Kidney tubule cell (primary cell): ENCODE results near the gene THUMPD3.

Source experiments
- DNase-seq: peaks from one replicate; pipeline ENCODE4 v3.0.0-alpha.2; 2018; ENCODE audit warnings: low spot score

THUMPD3 gene, protein sequence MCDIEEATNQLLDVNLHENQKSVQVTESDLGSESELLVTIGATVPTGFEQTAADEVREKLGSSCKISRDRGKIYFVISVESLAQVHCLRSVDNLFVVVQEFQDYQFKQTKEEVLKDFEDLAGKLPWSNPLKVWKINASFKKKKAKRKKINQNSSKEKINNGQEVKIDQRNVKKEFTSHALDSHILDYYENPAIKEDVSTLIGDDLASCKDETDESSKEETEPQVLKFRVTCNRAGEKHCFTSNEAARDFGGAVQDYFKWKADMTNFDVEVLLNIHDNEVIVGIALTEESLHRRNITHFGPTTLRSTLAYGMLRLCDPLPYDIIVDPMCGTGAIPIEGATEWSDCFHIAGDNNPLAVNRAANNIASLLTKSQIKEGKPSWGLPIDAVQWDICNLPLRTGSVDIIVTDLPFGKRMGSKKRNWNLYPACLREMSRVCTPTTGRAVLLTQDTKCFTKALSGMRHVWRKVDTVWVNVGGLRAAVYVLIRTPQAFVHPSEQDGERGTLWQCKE

DNA sequence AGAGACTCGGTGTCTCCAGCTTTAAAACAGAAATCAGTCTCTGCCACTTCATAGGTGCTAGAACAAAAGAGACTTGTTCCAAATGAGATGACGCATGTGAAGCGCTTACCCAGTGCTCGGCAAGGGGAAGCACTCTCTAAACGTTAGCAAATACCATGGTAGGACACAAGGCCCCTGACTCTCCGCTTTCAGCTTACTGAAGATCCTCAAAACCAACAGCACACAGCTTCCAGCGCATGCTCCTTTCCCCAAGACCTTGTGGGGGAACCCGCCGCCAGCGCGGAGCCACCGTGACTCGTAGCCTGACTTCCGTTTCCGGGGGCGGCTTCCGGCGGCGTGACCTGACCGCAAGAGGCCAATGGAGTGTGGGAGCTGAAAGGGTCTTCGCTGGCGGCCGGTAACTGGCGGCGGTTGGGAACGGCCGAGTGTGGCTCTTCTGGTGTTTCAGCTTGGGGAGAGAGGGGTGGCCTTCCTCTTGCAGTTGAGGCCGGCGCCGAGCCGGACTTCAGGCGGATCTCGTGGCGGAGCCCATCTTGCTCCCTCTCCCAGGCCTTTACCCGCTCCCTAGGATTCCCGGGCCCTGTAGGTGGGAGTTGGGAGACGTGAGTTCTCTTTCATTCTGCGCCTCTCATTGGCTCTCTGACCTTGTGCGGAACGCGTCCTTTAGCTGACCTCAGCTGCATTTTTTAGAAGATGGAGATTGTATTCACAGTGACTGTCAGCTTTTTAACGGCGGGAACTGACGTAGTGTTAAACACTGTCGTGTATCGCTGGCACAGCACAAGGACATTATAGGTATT is at the start of gene THUMPD3:
TSS of gene THUMPD3 (plus strand) at position 324 of the 800 bp plus-strand sequence. CDS start 2,015 bp downstream, outside the sequence.
- peak; percentile 92 for DNase-seq

DNA sequence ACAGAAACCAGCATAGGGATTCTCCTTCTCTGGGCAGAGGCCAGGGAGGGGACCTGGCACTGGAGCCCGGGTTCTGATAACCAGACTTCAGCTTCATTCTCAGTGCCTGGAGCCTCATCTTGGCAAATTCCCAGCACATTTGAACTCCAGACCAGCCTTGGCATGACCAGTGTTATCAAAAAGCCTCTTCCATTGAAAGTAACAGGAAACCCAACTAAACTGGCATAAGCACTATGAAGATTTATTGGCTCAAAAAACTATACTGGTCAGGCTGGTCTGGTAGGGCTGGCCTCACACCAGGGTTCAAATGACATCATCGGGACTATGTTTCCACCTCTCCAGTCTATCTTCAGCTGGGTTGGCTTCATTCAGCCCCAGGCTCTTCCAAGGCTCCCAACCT is 48.1 kb upstream of the THUMPD3 start:
- no peak for DNase-seq

DNA sequence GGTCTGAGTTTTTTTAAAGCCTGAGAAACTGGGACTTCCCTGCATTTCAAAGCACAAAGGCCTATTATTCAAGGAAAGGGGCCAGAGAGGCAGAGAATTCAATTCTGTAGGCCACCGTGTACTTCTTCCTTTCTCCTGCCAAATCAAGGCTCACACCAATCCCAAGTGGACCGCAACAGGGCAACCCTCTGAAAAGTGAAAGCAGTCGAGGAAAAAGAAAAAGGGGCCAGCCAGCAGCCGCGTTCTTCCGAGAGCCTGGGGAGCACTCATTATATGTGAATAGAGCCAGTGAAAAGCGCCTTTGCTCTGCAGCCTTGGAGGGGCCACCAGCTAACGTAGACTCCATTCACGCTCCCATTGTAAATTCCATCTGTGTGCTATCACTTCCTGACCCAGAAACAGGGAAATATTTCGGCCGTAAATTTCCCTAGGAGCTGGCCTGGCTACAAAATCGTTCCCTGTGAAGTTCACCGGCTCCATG is 45.9 kb upstream of the THUMPD3 start:
- peak; percentile 48 for DNase-seq

DNA sequence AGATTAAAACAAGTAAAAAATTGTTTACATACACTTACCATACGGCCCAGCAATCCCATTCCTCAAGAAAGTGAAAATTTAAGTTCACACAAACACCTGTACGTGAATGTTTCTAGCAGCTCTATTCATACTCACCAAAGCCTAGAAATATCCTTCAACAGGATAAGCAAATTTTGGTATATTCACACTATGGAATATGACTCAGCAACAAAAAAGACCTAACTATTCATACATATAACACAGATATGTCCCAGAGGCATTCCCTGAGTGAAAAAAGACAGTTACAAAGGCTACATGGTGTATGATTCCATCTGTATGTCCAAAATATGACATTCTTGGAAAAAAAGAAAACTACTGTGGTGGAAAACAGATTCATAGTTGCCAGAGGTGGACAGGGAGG is 40.1 kb upstream of the THUMPD3 start:
- DNase-seq = no peak

DNA sequence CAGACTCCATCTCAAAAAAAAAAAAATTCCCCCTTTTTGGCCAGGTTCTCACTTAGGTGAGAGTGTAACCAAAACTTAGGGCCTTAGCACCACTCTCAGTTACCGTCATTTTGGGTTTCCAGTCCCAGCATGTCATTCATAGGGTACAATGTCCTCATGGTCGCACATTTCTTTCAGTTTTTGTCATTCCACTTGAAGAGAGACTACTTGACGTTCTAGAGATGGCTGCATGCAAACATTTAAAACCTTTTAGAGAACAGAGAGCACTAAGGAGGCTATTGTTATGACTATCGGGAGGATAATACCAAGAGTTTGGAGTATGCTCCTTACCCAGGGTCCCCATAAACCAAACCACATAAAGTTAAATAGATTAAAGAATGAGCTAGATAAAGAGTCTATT is 37.9 kb upstream of the THUMPD3 start:
- DNase-seq = no peak

DNA sequence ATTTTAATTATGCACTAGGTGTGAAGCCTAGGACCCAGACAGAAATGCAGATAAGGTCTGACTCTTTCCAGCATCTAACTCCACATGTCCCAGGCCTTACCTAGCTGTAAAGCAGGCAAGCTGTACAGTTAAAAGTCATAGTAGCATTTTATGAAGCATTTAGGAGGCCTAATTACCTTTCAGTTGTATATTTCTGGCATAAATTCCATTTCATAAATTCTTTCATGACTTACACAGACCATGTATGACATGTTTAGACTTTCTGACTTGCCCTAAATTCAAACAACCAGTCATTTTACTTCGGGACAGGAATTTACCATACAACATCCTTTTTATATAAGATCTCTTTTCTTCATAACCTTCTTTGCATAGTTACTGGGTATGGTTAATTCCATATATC is 35.3 kb upstream of the THUMPD3 start:
- no peak for DNase-seq

DNA sequence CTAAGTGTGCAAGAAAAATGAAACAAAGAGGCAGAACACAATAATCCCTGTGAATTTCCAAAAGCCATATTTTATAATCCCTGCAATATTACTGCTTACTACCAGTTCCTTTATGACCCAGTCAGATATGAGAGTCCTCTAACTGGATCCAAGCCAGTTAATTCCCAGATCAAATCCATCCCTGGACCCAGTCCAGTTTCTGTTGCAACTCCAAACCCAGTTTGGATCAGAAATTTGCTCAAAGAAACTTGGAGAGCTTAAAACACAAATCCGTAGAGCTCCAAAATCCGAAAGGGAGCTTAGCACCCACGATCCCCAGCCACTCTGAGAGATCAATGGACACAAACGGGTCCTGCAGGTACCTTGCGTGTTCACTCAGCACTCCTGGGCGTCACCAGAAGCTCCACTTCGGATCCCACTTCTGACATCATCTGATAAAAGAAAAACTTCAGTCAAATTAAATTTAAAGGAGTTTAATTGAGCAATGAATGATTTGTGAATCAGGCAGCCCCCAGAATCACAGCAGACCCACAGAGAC is 32.6 kb upstream of the THUMPD3 start:
- DNase-seq = no peak

DNA sequence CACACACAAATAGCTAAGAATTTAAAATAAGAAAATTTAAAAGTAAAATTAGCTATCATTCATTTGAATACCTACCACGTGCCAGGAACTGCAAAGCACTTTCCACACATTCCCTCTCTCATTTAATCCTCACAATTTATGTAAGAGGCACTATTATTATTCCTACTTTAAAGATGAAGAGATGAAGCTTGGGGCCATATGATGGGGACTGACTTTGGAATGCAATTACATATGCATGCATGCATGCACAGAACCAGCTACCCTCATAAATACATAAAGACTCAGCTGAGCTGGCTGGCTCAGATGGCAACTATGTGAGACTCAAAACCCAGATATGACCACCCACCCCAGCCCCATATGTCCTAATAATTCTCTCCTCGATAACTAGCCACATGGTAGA is 31.7 kb upstream of the THUMPD3 start:
- no peak for DNase-seq

DNA sequence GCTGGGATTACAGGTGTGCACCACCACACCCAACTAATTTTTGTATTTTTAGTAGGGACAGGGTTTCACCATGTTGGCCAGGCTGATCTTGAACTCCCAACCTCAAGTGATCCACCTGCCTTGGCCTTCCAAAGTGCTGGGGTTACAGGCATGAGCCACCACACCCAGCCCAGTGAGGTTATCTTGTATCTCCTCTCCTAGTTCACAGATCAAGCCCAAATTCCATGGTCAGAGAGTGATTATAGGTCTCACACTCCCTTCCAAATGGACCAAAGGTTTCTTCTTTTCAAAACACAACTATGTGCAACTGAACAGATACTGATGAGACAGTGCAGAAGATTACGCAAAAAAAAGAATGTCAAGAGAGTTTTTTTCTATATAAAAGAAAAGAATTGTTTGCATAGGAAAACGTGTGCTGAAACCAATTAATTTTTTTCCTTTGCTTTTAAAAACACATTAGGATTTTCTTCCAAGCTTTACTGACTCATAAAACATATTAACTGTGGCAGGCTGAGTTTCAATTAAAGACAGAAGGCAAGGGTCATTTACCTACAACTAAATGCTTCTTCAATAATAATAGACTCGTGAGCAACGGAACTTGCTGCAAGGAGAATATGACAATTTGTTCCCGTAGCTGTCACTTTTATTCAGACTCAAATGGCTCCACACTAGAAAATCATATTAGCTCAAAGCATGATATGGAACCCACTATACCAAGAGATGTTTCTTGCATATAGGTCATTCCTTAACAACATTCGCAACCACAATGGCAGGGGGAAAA is 30.4 kb upstream of the THUMPD3 start:
- DNase-seq = no peak

DNA sequence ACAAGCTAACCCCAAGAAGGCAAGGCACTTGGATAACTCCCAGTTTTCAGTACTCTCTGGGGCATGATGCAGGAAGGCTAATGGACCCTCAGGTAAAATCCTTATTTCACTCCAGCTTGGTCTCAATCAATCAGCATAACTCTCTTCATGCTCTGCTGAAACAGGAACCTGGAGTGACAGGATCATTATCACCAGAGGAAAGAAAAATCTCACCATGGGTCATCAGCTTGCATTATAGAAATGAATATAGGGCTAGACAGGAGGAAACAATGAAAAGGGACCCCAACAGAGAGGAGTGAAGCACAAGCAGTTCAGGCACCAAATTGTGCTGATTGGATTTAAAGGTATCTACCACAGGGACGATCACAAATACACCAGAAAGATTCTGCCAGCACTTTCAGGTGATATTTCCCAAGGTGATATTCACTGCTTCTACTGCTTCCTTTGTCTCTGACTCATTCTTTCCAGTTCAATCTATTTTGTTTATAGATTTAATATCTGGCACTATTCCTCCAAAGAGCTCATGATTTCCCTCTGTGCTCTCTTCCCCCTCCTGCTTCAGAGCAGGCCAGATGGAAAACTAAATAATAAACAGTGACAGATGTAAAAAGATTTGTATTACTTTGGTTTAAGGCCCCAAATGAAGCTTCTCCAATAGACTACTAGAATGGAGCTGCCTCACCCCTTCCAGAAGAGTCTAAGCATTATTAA is 22.9 kb upstream of the THUMPD3 start:
- peak; percentile 28 for DNase-seq

DNA sequence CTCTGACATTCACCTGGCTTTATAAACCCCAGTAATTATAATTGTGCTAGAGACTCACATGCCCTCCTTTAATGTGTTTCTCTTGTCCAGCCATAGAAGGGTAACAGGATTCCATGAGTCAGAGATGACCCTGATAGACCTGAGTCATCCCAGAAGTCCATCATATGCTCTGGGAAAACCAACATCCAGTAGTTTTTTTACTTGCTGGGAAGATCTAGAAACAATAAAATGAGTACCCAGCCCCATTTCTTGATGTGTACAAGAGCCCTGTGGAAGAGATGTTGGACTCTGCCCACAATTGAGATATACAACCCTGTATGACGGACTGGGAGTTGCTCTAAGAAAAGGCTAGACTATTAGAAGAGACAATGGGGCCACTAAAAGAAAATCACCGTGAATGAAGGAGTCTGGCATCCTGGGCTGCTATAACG is 22.4 kb upstream of the THUMPD3 start:
- DNase-seq = peak; percentile 83

DNA sequence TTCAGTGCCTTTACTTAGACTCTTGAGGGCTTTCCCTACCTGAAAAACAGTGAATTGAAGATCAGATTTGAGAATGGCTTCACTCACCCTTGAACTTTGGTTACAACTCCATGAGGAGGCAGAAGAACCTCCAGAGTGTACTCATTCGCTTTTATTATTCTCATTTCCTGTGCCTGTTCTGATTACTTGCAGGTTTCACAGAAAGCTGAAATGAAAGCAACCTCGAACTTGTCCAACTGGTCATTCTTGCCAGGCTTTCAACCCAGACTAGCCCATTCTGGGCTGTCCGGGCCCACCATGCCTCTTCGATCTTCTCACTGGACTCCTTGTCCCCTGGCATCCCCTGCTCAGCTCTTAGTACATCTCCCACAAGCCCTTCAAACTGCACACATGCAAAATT is 20.2 kb upstream of the THUMPD3 start:
- no peak for DNase-seq

DNA sequence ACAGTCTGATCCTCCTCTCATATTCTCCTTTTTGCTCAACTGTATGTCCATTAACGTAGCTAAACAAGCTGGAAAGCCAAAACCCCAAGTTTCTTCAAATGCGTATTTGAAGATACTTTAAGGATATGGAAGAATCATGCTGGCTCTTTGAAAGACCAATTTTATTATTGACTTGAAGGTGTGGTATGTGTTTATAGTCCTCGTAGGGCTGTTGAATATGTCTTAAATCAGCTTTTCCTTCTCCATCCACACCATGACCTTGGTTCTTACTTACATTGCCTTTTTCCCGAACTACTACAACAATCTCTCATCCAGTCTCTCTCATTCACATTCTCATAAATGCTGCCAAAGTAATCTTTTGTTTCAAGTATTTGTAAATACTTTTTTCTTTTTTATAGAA is 19.7 kb upstream of the THUMPD3 start:
- DNase-seq = no peak

DNA sequence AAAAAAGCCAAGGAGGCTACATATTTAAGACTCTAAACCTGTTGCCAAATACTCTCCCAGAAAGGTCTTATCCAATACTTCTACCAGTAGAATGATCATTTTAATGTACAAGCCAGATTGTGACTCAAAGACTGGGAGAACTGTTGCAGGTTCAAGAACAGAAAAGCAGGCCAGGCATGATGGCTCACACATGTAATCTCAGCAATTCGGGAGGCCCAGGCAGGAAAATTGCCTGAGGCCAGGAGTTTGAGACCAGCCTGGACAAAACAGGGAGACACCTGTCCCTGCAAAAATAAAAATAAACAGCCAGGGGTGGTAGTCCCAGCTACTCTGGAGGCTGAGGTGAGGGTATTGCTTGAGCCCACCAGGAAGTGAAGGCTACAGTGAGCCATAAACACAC is 17.8 kb upstream of the THUMPD3 start:
- DNase-seq = no peak

DNA sequence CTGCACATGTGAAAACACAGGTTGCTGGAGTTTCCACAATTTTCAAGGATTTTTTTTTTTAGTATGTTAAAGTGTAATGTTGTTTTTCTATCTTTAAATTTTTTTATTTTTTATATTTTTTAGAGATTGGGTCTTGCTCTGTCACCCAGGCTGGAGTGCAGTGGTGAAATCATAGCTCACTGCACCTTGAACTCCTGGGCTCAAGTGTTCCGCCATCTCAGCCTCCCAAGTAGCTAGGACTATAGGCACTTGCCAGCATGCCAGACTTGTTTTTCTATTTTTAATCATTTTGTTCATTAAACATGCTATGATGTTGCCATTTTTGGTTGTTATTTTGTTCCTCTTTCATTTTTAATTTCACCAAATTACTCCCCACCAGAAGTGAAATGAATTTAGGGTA is 16.7 kb upstream of the THUMPD3 start:
- DNase-seq = no peak

DNA sequence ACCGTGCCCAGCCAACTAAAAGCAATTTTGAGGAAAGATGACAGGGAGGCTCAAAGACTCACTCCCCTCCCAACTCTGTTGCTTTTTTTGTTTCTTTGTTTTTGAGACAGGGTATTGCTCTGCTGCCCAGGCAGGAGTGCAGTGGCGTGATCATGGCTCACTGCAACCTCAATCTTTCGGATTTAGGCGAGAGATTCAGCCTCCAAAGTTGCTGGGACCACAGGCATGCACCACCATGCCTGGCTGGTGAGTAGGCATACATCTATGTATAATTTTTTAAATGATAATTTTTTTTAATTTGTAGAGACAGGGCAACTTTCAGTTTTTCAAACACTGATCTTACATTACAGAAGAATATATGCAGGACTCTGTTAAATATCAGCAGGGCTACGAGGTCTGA is 15.8 kb upstream of the THUMPD3 start:
- peak; percentile 37 for DNase-seq

DNA sequence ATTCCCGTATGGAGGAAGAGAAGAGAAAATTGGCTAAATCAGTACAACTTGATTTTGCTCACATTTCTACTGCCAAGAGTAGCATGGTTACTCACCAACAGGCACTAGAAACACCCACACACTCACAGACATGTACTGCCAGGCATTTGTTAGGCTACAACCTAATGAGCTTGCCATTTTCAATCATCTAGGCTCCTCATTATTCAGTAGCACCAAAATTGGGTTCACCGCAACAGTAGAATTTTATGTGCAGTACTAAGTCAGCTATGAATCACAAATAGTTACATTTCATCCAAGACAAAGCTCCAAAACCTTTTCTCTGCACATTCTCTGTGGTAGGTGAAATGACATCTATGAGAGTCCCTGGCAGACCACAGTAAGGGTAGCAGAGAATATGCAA is 15.0 kb upstream of the THUMPD3 start:
- peak; percentile 69 for DNase-seq

DNA sequence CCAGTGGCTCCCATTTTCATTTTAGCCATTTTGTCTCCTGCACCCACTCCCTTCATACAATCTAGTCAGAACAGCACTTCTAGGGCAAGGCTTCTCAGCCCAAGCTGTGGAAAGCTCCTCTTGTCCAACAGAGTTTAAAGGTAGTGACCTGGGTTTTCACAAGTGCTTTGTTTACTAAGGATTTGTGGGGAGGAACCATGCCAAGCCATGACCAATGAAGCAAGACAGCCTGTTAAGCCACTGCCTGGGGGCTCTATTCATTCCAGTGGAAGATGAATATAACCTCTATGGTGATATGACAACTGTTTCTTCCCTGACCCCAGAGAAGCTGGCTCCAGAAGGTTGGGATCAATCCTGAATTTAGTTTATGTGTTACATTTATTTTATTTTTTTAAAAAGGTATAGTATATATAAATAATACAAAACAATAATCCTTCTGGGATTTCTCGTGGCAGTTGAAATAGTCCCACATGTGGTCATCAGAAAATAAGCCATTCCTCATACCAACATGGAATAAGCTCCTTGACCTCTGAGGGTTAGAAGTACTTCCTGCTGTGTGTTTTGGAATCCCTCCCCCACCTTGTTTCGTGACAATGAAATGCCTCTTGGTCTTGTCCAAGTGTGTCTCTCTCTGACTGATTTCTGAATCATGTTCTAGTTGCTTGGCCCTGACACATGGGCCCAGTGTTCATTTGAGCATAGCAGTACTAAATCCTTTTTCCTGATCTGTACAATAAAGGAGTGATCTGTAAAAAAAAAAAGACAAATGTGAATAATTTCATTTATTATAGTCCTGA is 13.3 kb upstream of the THUMPD3 start:
- peak; percentile 96 for DNase-seq

DNA sequence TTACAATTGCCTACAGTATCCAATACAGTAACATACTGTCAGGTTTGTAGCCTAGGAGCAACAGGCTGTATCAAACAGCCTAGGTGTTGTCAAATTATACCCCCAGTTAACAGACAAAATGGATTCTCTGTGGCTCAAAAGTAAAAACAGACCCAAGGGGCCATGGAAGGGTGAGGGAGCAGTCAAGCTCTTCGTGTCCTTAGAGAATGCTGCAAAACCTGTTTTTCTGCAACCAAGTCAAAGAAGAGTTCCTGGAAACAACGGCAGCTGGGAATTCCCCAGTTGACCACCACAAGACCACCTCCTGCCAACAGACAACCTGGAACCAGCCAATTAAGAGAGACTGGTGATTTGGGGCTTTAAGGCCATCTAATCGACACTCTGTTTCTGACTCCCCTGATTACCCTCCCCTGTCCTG is 11.1 kb upstream of the THUMPD3 start:
- peak; percentile 72 for DNase-seq
